Renal cortex interstitium (tissue), 3 donors: ENCODE data around the gene RABEP1. TPM values are rescaled to one million over a fixed set of nuclear protein-coding genes. Genes with fewer than 3 reads are reported as not detected.

ENCODE experiments used
- polyA plus RNA-seq, 3 donors: library from polyadenylated mRNA; unstranded; fragments of 120-200 nt; gene quantifications; one replicate each; pipeline ENCODE4 v1.2.1, GENCODE V29; 2013; ENCODE audit not compliant: insufficient read length in 3 of 3

RABEP1 gene
- polyA plus RNA-seq, 3 donors: 58.2 to 60.6 (median 59.9) TPM

Other genes starting within 250 kb of the RABEP1 start
- gene SLC52A1, start 246.9 kb upstream of the RABEP1 start, polyA plus RNA-seq: under 1 TPM; 0.16 to 0.47 (median 0.16) TPM
- gene ZFP3, start 203.8 kb upstream of the RABEP1 start, polyA plus RNA-seq: 10 to 100 TPM; 13.9 to 16.7 (median 14.9) TPM
- gene ZNF232, start 170.4 kb upstream of the RABEP1 start, polyA plus RNA-seq: 10 to 100 TPM; 22.6 to 50.4 (median 23.8) TPM
- gene USP6, start 166.3 kb upstream of the RABEP1 start, polyA plus RNA-seq: 10 to 100 TPM in 1 of 3 donors, 1 to 10 TPM in 2; 2.9 to 10.4 (median 7.7) TPM
- 10 to 100 TPM; 21.2 to 27.9 (median 22.7) TPM for gene ZNF594, start 90.4 kb upstream of the RABEP1 start, polyA plus RNA-seq
- gene SCIMP, start 47.4 kb upstream of the RABEP1 start, polyA plus RNA-seq: 1 to 10 TPM; 1.1 to 2.8 (median 1.3) TPM
- 10 to 100 TPM; 66.3 to 77.4 (median 74.0) TPM for gene NUP88, start 137.4 kb downstream of the RABEP1 start, polyA plus RNA-seq
- gene RPAIN, start 137.9 kb downstream of the RABEP1 start, polyA plus RNA-seq: 10 to 100 TPM; 64.0 to 86.9 (median 64.2) TPM
- 100 to 1,000 TPM; 139 to 166 (median 157) TPM for gene C1QBP, start 156.9 kb downstream of the RABEP1 start, polyA plus RNA-seq
- gene DHX33, start 186.7 kb downstream of the RABEP1 start, polyA plus RNA-seq: 10 to 100 TPM; 17.6 to 21.2 (median 20.1) TPM
- gene DERL2, start 203.9 kb downstream of the RABEP1 start, polyA plus RNA-seq: 10 to 100 TPM; 80.0 to 87.4 (median 85.0) TPM
- gene MIS12, start 204.3 kb downstream of the RABEP1 start, polyA plus RNA-seq: 10 to 100 TPM; 36.7 to 43.6 (median 43.5) TPM